PC-9 (cell line): ENCODE data around the gene FCRL6. TPM values are rescaled to one million over a fixed set of nuclear protein-coding genes. Genes with fewer than 3 reads are reported as not detected.

Experiments used
- BruUV-seq: library from RNA; stranded (reverse); fragments of 400-500 nt; replicated peaks from 2 replicates; lab custom pipeline; 2021; lab: Mats Ljungman, UMichigan
- CTCF ChIA-PET: fragments of 300-600 bp; sonication (Branson Sonifier 250); formaldehyde crosslinking; loops from one replicate; lab custom pipeline; 2022; ENCODE audit warnings: antibody characterized with exemption; lab: Charles Lee
- POLR2A ChIA-PET: fragments of 300-600 bp; sonication (Branson Sonifier 250); formaldehyde crosslinking; loops from one replicate; lab custom pipeline; 2022; ENCODE audit warnings: antibody characterized with exemption; ENCODE audit not compliant: unreplicated experiment; lab: Charles Lee
- DNase-seq, 2 experiments: peaks; one replicate each; pipeline versions ENCODE4 v3.0.0 to v3.0.0-alpha.2; 2015 to 2022; ENCODE audit warnings: mixed read lengths in 1 of 2
- H2AFZ ChIP-seq: fragments of 200-600 bp; sonication (generic); 2 replicates; pipeline ENCODE4 v1.8.1; 2017; ENCODE audit warnings: antibody characterized with exemption
- H3F3A ChIP-seq: fragments of 200-600 bp; sonication (generic); 2 replicates; pipeline ENCODE4 v1.8.1; 2017; ENCODE audit warnings: antibody characterized with exemption, mild to moderate bottlenecking, low read depth; ENCODE audit not compliant: insufficient read depth
- H3K27ac ChIP-seq: fragments of 200-600 bp; sonication (generic); 2 replicates; pipeline ENCODE4 v1.6.1; 2016; ENCODE audit warnings: mixed run types
- H3K27me3 ChIP-seq: fragments of 200-600 bp; sonication (generic); 2 replicates; pipeline ENCODE4 v1.6.1; 2016; ENCODE audit warnings: low read depth, mixed run types; ENCODE audit not compliant: insufficient read depth
- H3K36me3 ChIP-seq: fragments of 200-600 bp; sonication (generic); 2 replicates; pipeline ENCODE4 v1.6.1; 2016; ENCODE audit warnings: low read depth, mixed run types
- H3K4me1 ChIP-seq: fragments of 200-600 bp; sonication (generic); replicated peaks from 2 replicates; pipeline ENCODE4 v1.6.1; 2016; ENCODE audit warnings: mixed run types; ENCODE audit not compliant: insufficient read depth
- H3K4me2 ChIP-seq: fragments of 200-600 bp; sonication (generic); 2 replicates; pipeline ENCODE4 v1.6.1; 2017; ENCODE audit warnings: mixed run types
- H3K4me3 ChIP-seq: fragments of 200-600 bp; sonication (generic); 2 replicates; pipeline ENCODE4 v1.6.1; 2016; ENCODE audit warnings: mixed run types
- H3K79me2 ChIP-seq: fragments of 200-600 bp; sonication (generic); 2 replicates; pipeline ENCODE4 v1.6.1; 2017; ENCODE audit warnings: low read depth, mixed run types
- H3K9me2 ChIP-seq: fragments of 200-600 bp; sonication (generic); 2 replicates; pipeline ENCODE4 v1.8.1; 2017; ENCODE audit warnings: mild to moderate bottlenecking; ENCODE audit not compliant: insufficient read depth
- H3K9me3 ChIP-seq: fragments of 200-600 bp; sonication (generic); 2 replicates; pipeline ENCODE4 v1.8.1; 2016; ENCODE audit warnings: low read depth; ENCODE audit not compliant: insufficient read depth
- H4K20me1 ChIP-seq: fragments of 200-600 bp; sonication (generic); 2 replicates; pipeline ENCODE4 v1.8.1; 2017; ENCODE audit not compliant: insufficient read depth
- CTCF ChIP-seq: fragments of 200-600 bp; sonication (generic); conservative IDR thresholded peaks from 2 replicates; pipeline ENCODE4 v1.6.1; 2017; ENCODE audit warnings: mixed run types, antibody characterized with exemption, mild to moderate bottlenecking, moderate library complexity
- EZH2 ChIP-seq: fragments of 200-600 bp; sonication (generic); IDR thresholded peaks from 2 replicates; pipeline ENCODE4 v1.8.0; 2017; ENCODE audit warnings: antibody characterized with exemption, low read depth
- intact Hi-C: fragments of 100-400 bp; cut with micrococcal nuclease; formaldehyde crosslinking; loops from one replicate; pipeline ENCODE4 v1.10.0; 2022; ENCODE audit not compliant: unreplicated experiment
- total RNA-seq: library from RNA; stranded (reverse); gene quantifications from 2 replicates; pipeline ENCODE4 v1.2.3, GENCODE V29; 2021

Gene FCRL6
- total RNA-seq, 1 experiment from 2014 or later = not detected

- ChIA-PET CTCF (no interaction called here), POLR2A (no interaction called here)
- H3K9me2 ChIP-seq = no peaks in the 10 kb centered on the region
- H3K4me1 ChIP-seq = no peaks in the 10 kb centered on the region
- no TSS peak for BruUV-seq
- TF ChIP-seq EZH2 = no peak
- TF ChIP-seq CTCF = no peak
- no peak for DNase-seq
- no peak within 1 kb of the TSS for H2AFZ ChIP-seq
- peaks cover 21% of the 10 kb centered on the region for H3K27me3 ChIP-seq
- H3K4me2 ChIP-seq = no peak within 1 kb of the TSS
- H3K79me2 ChIP-seq = no peaks in the 10 kb centered on the region
- H3K9me3 ChIP-seq = no peaks in the 10 kb centered on the region
- no peak within 1 kb of the TSS for H3K4me3 ChIP-seq
- no peak within 1 kb of the TSS for H3K27ac ChIP-seq
- intact Hi-C loops = no loop called here
- H3K36me3 ChIP-seq = no peaks in the 10 kb centered on the region
- H3F3A ChIP-seq = no peaks in the 10 kb centered on the region
- no peaks in the 10 kb centered on the region for H4K20me1 ChIP-seq
These were observed 24.4 kb downstream of the FCRL6 start, which contains the start of gene SLAMF8 for GRCh38 chr1:159826441-159827101. TSS of gene SLAMF8 (plus strand) at chr1:159826873. CDS start at chr1:159826899, 26 bp downstream.

DNA sequence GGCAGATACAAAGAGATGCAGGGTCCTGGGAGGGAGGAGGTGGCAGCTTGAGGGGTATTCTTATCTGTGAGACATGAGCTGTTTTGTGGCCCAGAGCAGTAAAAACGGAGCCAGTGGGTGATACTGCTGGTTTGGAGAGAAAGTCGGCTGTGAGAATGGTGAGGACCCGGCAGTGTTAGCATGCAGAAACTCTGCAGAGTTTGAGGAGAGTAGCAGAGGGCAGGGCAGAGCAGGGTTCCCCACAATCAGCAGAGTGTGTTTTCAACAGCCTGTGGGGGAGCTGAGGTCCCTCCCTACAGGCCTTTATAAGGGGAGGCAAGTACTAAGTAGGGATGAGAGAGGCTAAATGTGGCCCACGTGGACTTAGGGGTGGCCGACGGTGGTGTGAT, 24.9 kb downstream of the FCRL6 start:
- no TSS peak for BruUV-seq
- H3K4me3 ChIP-seq = no peak overlapping the region
- no peaks in the 10 kb centered on the region for H3K9me3 ChIP-seq
- no peak for DNase-seq
- H3K4me1 ChIP-seq = no peaks in the 10 kb centered on the region
- H3K79me2 ChIP-seq = no peaks in the 10 kb centered on the region
- TF ChIP-seq EZH2 (no peak), CTCF (no peak)
- intact Hi-C loops = no loop called here
- no peaks in the 10 kb centered on the region for H3K36me3 ChIP-seq
- peaks cover 21% of the 10 kb centered on the region for H3K27me3 ChIP-seq
- H2AFZ ChIP-seq = no peak overlapping the region
- no peak overlapping the region for H3K27ac ChIP-seq
- no peaks in the 10 kb centered on the region for H3K9me2 ChIP-seq
- no peaks in the 10 kb centered on the region for H4K20me1 ChIP-seq
- no peaks in the 10 kb centered on the region for H3F3A ChIP-seq
- H3K4me2 ChIP-seq = no peak overlapping the region
- ChIA-PET CTCF (no interaction called here), POLR2A (no interaction called here)

DNA sequence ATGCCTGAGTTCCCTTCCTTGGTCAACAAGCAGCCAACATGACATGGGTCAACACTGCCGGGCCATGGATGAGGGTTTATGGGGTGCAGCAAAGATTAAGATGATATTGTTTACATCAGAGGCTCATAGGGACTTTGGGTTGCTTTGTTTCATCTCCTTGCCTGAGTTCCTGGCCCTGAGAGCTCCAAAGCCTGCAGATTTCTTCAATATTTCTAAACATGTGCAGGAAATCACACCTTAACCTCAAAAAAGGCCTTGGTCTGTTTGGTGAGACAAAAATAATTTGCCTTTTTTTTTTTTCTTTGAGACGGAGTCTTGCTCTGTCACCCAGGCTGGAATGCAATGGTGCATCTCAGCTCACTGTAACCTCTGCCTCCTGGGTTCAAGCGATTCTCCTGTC, 25.4 kb downstream of the FCRL6 start:
- ChIA-PET CTCF (no interaction called here), POLR2A (no interaction called here)
- no TSS peak for BruUV-seq
- Histone ChIP-seq H3K27ac (no peak overlapping the region), H3K27me3 (peaks cover 18% of the 10 kb centered on the region), H3K79me2 (no peaks in the 10 kb centered on the region), H3K4me3 (no peak overlapping the region), H4K20me1 (no peaks in the 10 kb centered on the region), H2AFZ (no peak overlapping the region), H3K9me2 (no peaks in the 10 kb centered on the region), H3K36me3 (no peaks in the 10 kb centered on the region), H3F3A (no peaks in the 10 kb centered on the region), H3K9me3 (no peaks in the 10 kb centered on the region), H3K4me1 (no peaks in the 10 kb centered on the region), H3K4me2 (no peak overlapping the region)
- intact Hi-C loops = no loop called here
- TF ChIP-seq CTCF = no peak
- DNase-seq = no peak
